HL-60 (cell line): ENCODE results near the gene EIF5A.

Experiments used
- CTCF ChIP-seq: IDR thresholded peaks from one replicate; pipeline ENCODE4 v1.5.1; 2011; ENCODE audit warnings: low read length, control low read depth, inconsistent platforms; ENCODE audit not compliant: insufficient read depth
- GABPA ChIP-seq: IDR thresholded peaks from 2 replicates; pipeline ENCODE4 v1.6.1; 2012; ENCODE audit warnings: low read depth
- POLR2AphosphoS5 ChIP-seq: IDR thresholded peaks from 2 replicates; pipeline ENCODE4 v1.6.1; 2012; ENCODE audit warnings: low read depth
- SPI1 ChIP-seq: IDR thresholded peaks from 2 replicates; pipeline ENCODE4 v1.6.1; 2012; ENCODE audit warnings: low read depth, mild to moderate bottlenecking, borderline replicate concordance
- TF ChIP-seq, protein P1 (sequence below): IDR thresholded peaks from 2 replicates; pipeline ENCODE4 v1.6.1; 2012; ENCODE audit warnings: low read depth; ENCODE audit not compliant: insufficient replicate concordance

GRCh38 chr17:7321466-7321865, 14.0 kb downstream of the EIF5A start:
- TF ChIP-seq CTCF (no peak), GABPA (no peak), POLR2AphosphoS5 (no peak), SPI1 (no peak)
- TF ChIP-seq, protein P1, sequence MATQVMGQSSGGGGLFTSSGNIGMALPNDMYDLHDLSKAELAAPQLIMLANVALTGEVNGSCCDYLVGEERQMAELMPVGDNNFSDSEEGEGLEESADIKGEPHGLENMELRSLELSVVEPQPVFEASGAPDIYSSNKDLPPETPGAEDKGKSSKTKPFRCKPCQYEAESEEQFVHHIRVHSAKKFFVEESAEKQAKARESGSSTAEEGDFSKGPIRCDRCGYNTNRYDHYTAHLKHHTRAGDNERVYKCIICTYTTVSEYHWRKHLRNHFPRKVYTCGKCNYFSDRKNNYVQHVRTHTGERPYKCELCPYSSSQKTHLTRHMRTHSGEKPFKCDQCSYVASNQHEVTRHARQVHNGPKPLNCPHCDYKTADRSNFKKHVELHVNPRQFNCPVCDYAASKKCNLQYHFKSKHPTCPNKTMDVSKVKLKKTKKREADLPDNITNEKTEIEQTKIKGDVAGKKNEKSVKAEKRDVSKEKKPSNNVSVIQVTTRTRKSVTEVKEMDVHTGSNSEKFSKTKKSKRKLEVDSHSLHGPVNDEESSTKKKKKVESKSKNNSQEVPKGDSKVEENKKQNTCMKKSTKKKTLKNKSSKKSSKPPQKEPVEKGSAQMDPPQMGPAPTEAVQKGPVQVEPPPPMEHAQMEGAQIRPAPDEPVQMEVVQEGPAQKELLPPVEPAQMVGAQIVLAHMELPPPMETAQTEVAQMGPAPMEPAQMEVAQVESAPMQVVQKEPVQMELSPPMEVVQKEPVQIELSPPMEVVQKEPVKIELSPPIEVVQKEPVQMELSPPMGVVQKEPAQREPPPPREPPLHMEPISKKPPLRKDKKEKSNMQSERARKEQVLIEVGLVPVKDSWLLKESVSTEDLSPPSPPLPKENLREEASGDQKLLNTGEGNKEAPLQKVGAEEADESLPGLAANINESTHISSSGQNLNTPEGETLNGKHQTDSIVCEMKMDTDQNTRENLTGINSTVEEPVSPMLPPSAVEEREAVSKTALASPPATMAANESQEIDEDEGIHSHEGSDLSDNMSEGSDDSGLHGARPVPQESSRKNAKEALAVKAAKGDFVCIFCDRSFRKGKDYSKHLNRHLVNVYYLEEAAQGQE, result no peak
